Lower lobe of right lung (tissue), 2 donors: Measurements from ENCODE around the gene ZNF385B. TPM values are rescaled to one million over a fixed set of nuclear protein-coding genes. Genes with fewer than 3 reads are reported as not detected.

ENCODE experiments used
- ATAC-seq, 2 donors: fragments of 200-7000 bp; cut with Tn5 transposase; one replicate each; pipeline ENCODE4 v1.9.1; 2020 to 2022; ENCODE audit warnings: mild to moderate bottlenecking in 2 of 2, moderate library complexity in 2 of 2
- DNase-seq: peaks from one replicate; pipeline ENCODE4 v3.0.0-alpha.2; 2020
- H3K27ac ChIP-seq: fragments of 200-600 bp; one replicate; pipeline ENCODE4 v1.8.0; 2022
- H3K27me3 ChIP-seq: fragments of 200-600 bp; one replicate; pipeline ENCODE4 v1.8.0; 2022; ENCODE audit warnings: low read depth
- H3K36me3 ChIP-seq: fragments of 200-600 bp; one replicate; pipeline ENCODE4 v1.8.0; 2022; ENCODE audit warnings: mild to moderate bottlenecking
- H3K4me1 ChIP-seq: fragments of 200-600 bp; one replicate; pipeline ENCODE4 v1.8.0; 2022
- H3K4me3 ChIP-seq: fragments of 200-600 bp; one replicate; pipeline ENCODE4 v1.8.0; 2022; ENCODE audit warnings: mild to moderate bottlenecking
- H3K9me3 ChIP-seq: fragments of 200-600 bp; one replicate; pipeline ENCODE4 v1.8.0; 2022
- CTCF ChIP-seq: fragments of 200-600 bp; IDR thresholded peaks from one replicate; pipeline ENCODE4 v1.8.0; 2022; ENCODE audit warnings: antibody characterized with exemption, mild to moderate bottlenecking
- intact Hi-C: fragments of 100-400 bp; cut with DNase I; formaldehyde crosslinking; loops from one replicate; pipeline ENCODE4 v1.11.0; 2022
- total RNA-seq: library from RNA; stranded (reverse); fragmentation: NEBNext Ultra II Directional; extraction: Animal tissue kit (Norgen Biotek cat#: 25700); gene quantifications from one replicate; pipeline ENCODE4 v1.2.1, GENCODE V29; 2021
- donor health status: DM: no; HTN: yes; CAD: no; lungs with severe emphysema.

ZNF385B gene
- total RNA-seq, 1 donor from 2014 or later = 63.2 TPM

- Histone ChIP-seq H3K36me3 (no peaks in the 10 kb centered on the region), H3K4me3 (no peak overlapping the region), H3K9me3 (no peaks in the 10 kb centered on the region), H3K27ac (no peak overlapping the region), H3K27me3 (no peaks in the 10 kb centered on the region), H3K4me1 (no peaks in the 10 kb centered on the region)
- ATAC-seq (no peak), DNase-seq (no peak)
- no peak for TF ChIP-seq CTCF
- intact Hi-C loops = no loop called here
Observed at GRCh38 chr2:179724403-179724802, 137.0 kb downstream of the ZNF385B start.

- DNase-seq = no peak
- no peak for TF ChIP-seq CTCF
- Histone ChIP-seq H3K36me3 (no peaks in the 10 kb centered on the region), H3K27ac (no peak overlapping the region), H3K4me1 (no peaks in the 10 kb centered on the region), H3K9me3 (no peaks in the 10 kb centered on the region), H3K4me3 (no peak overlapping the region), H3K27me3 (no peaks in the 10 kb centered on the region)
- intact Hi-C loops = no loop called here
- ATAC-seq = no peak
Observed at GRCh38 chr2:179720173-179720772, 141.1 kb downstream of the ZNF385B start.

DNA sequence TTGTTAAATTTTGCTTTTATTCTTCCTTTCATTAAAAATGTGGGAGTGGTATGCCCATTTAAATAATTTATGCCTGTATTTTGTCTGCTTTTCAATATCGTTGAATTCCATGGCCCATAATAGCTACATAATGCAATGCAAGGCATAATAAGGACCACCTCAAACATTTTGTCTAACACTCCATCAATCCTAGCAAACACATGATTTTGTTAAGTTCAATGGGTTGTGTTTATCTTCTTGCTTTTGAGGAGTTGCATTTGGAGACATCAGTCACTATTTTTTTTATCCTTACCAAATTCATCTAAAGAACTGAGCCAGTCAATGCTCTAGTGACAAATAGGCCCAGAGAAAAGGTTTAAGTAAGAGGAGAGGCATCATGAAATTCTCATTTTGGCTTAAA lies 145.5 kb downstream of the ZNF385B start:
- TF ChIP-seq CTCF = no peak
- Histone ChIP-seq H3K27ac (no peak overlapping the region), H3K27me3 (no peaks in the 10 kb centered on the region), H3K36me3 (no peaks in the 10 kb centered on the region), H3K9me3 (no peaks in the 10 kb centered on the region), H3K4me3 (no peak overlapping the region), H3K4me1 (no peaks in the 10 kb centered on the region)
- no peak for DNase-seq
- no peak for ATAC-seq
- intact Hi-C loops = no loop called here

DNA sequence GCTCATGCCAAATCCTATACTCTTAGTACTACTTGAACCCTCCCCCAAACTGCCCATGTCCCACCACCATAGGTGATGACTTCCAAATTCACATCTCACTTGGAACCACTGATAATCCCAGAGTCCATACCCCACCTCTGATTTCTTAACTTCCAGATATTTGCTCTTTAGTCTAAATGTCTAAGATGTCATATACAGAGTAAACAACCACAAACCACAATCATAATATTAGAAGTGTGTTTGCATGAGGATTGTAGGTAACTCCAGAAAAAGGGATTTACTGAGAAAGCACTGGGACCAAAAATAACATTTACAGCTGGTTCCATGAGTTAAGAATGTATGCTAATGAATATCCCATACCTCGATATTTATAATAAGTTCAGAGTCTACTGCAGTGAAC lies 146.2 kb downstream of the ZNF385B start:
- no peaks in the 10 kb centered on the region for H3K9me3 ChIP-seq
- no peaks in the 10 kb centered on the region for H3K27me3 ChIP-seq
- intact Hi-C loops = no loop called here
- H3K36me3 ChIP-seq = no peaks in the 10 kb centered on the region
- ATAC-seq (no peak), DNase-seq (no peak)
- H3K27ac ChIP-seq = no peak overlapping the region
- no peak for TF ChIP-seq CTCF
- no peak overlapping the region for H3K4me3 ChIP-seq
- no peaks in the 10 kb centered on the region for H3K4me1 ChIP-seq

DNA sequence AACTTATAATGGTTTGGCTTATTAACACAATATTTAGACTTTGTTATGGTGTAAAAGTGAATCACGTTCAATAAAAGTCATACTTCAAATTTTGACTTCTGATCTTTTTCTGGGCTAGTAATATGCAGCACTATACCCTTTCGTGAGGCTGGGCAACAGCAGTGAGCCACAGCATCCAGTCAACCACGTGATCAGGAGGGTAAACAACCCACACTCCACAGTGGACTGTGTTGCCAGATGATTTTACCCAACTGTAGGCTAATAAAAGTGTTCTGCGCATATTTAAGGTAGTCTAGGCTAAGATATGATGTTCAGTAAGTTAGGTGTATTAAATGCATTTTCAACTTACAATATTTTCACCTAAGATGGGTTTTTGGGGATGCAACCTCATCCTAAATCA lies 148.6 kb downstream of the ZNF385B start:
- no peak overlapping the region for H3K27ac ChIP-seq
- H3K4me1 ChIP-seq = no peaks in the 10 kb centered on the region
- H3K9me3 ChIP-seq = no peaks in the 10 kb centered on the region
- ATAC-seq (no peak), DNase-seq (no peak)
- no peak for TF ChIP-seq CTCF
- H3K36me3 ChIP-seq = no peaks in the 10 kb centered on the region
- no peaks in the 10 kb centered on the region for H3K27me3 ChIP-seq
- H3K4me3 ChIP-seq = no peak overlapping the region
- intact Hi-C loops = no loop called here

DNA sequence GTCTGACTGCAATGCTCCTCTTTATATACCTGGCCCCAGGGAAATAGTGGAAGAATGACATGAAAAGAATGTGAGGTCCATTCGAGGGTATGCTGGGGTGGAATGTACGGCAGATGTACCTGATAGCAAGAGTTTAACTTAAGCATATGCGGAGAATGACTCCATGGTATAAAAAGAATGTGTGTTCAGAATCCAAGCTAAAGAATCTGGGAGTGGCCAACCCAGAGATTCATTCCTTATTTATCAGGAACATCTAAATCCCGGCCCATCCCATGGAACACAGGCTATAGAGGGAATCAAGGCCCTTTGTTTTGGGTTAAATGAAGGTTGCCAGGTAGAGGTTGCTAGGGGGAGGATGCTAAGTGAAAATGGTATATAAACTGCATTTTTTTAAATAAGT lies 150.0 kb downstream of the ZNF385B start:
- no peak overlapping the region for H3K4me3 ChIP-seq
- ATAC-seq (no peak), DNase-seq (no peak)
- no peaks in the 10 kb centered on the region for H3K36me3 ChIP-seq
- no peak overlapping the region for H3K27ac ChIP-seq
- intact Hi-C loops = no loop called here
- no peaks in the 10 kb centered on the region for H3K4me1 ChIP-seq
- no peak for TF ChIP-seq CTCF
- no peaks in the 10 kb centered on the region for H3K9me3 ChIP-seq
- no peaks in the 10 kb centered on the region for H3K27me3 ChIP-seq
